ENCODE measurements around the gene TRIM40. TPM values are rescaled to one million over a fixed set of nuclear protein-coding genes. Genes with fewer than 3 reads are reported as not detected.

TRIM40 gene
- total and polyA plus RNA-seq, 2 of the 13 experiments (the other 11 are each of a cell fraction or from before 2014, with no cell fraction given): 0.58 TPM; not detected in 1

GRCh38 chr6:30135757-30136156, at the start of gene TRIM40 (continued):
- TF ChIP-seq FOXK1 (CRISPR knock-in tag; IDR thresholded peaks at IDR 0.05; ENCODE audit: borderline replicate concordance, low read depth) (peak; percentile 37; the same call in 1 of the 2 replicates), HNRNPK (IDR thresholded peaks at IDR 0.05; ENCODE audit: low read depth, low read length, poor library complexity, severe bottlenecking) (no peak), ZNF354B (CRISPR knock-in tag; IDR thresholded peaks at IDR 0.05) (no peak), DR1 (CRISPR knock-in tag; IDR thresholded peaks at IDR 0.05) (no peak), KLF12 (CRISPR knock-in tag; IDR thresholded peaks at IDR 0.05; ENCODE audit: borderline replicate concordance) (no peak), ZNF543 (CRISPR knock-in tag; IDR thresholded peaks at IDR 0.05) (no peak), ZNF281 (CRISPR knock-in tag; IDR thresholded peaks at IDR 0.05; ENCODE audit: borderline replicate concordance) (peak; percentile 70), ZNF382 (CRISPR knock-in tag; IDR thresholded peaks at IDR 0.05; ENCODE audit: borderline replicate concordance) (no peak), MEIS2 (CRISPR knock-in tag; IDR thresholded peaks at IDR 0.05) (no peak), THAP8 (CRISPR knock-in tag; IDR thresholded peaks at IDR 0.05; ENCODE audit: borderline replicate concordance) (no peak), ZSCAN31 (CRISPR knock-in tag; IDR thresholded peaks at IDR 0.05; ENCODE audit: low read depth) (no peak), SMC3 (IDR thresholded peaks at IDR 0.05; ENCODE audit: low read length) (no peak), DNMT1 (CRISPR knock-in tag; IDR thresholded peaks at IDR 0.05) (no peak), SKI (IDR thresholded peaks at IDR 0.05; ENCODE audit: partially characterized antibody) (no peak), ZNF318 (CRISPR knock-in tag; IDR thresholded peaks at IDR 0.05) (no peak), CREM (IDR thresholded peaks at IDR 0.05) (0 out of 2 replicates have a peak, but pooled peaks have one; percentile 32), CREM (CRISPR knock-in tag; IDR thresholded peaks at IDR 0.05) (no peak), RFX3 (CRISPR knock-in tag; IDR thresholded peaks at IDR 0.05) (0 out of 2 replicates have a peak, but pooled peaks have one; percentile 13), TBX2 (CRISPR knock-in tag; IDR thresholded peaks at IDR 0.05; ENCODE audit: borderline replicate concordance) (0 out of 2 replicates have a peak, but pooled peaks have one; percentile 32), ZKSCAN8 (CRISPR knock-in tag; IDR thresholded peaks at IDR 0.05; ENCODE audit: borderline replicate concordance) (no peak)

Data from HepG2 (cell line).